PC-3 (cell line): ENCODE measurements around the gene TTLL4.

Source experiments
- EZH2 ChIP-seq: fragments of 300-600 bp; sonication (generic); IDR thresholded peaks from one replicate; pipeline ENCODE4 v1.6.1; 2017; ENCODE audit warnings: antibody characterized with exemption, mild to moderate bottlenecking, low read length; ENCODE audit not compliant: unreplicated experiment
- EZH2phosphoT487 ChIP-seq: fragments of 300-600 bp; sonication (generic); IDR thresholded peaks from 2 replicates; pipeline ENCODE4 v1.6.1; 2018; ENCODE audit warnings: mild to moderate bottlenecking, antibody characterized with exemption, low read length, borderline replicate concordance
- TF ChIP-seq, protein P1 (sequence below): fragments of 300-600 bp; sonication (generic); conservative IDR thresholded peaks from 2 replicates; pipeline ENCODE4 v1.5.1; 2017; ENCODE audit warnings: antibody characterized with exemption, low read depth, mild to moderate bottlenecking, low read length

DNA sequence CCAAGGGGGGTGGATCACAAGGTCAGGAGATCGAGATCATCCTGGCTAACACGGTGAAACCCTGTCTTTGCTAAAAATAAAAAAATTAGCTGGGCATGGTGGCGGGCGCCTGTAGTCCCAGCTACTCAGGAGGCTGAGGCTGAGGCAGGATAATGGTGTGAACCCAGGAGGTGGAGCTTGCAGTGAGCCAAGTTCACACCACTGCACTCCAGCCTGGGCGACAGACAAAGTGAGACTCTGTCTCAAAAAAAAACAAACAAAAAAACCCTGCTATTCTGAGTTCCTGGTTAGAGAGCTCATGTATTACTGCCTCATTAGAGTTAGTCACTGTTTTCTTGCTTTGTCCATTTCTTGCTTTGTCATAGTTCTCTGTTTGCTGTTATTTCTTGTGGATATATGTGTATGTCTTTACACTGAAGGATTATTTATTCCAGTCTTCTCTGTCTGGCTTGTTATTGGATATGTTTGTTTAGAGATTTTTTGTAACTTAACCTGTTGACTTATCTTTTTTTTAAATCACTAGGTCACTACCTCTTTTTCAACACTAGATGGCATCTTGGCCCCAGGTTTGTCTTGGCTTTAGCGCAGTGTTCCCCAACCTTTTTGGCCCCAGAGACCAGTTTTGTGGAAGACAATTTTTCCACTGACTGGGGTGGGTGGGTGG is 17.0 kb downstream of the TTLL4 start:
- TF ChIP-seq, protein P1, sequence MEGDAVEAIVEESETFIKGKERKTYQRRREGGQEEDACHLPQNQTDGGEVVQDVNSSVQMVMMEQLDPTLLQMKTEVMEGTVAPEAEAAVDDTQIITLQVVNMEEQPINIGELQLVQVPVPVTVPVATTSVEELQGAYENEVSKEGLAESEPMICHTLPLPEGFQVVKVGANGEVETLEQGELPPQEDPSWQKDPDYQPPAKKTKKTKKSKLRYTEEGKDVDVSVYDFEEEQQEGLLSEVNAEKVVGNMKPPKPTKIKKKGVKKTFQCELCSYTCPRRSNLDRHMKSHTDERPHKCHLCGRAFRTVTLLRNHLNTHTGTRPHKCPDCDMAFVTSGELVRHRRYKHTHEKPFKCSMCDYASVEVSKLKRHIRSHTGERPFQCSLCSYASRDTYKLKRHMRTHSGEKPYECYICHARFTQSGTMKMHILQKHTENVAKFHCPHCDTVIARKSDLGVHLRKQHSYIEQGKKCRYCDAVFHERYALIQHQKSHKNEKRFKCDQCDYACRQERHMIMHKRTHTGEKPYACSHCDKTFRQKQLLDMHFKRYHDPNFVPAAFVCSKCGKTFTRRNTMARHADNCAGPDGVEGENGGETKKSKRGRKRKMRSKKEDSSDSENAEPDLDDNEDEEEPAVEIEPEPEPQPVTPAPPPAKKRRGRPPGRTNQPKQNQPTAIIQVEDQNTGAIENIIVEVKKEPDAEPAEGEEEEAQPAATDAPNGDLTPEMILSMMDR = peak; percentile 67
- TF ChIP-seq EZH2 (no peak), EZH2phosphoT487 (no peak)
